HCT116 (cell line): Measurements from ENCODE around the gene ETDC. TPM values are rescaled to one million over a fixed set of nuclear protein-coding genes. Genes with fewer than 3 reads are reported as not detected.

Experiments used
- ATAC-seq: fragments of 200-7000 bp; cut with Tn5 transposase; 2 replicates; pipeline ENCODE4 v1.9.1; 2020; ENCODE audit warnings: mild to moderate bottlenecking, moderate library complexity
- BruUV-seq: library from RNA; stranded (reverse); fragments of 400-500 nt; replicated peaks from 2 replicates; lab custom pipeline; 2021; lab: Mats Ljungman, UMichigan
- CTCF ChIA-PET: fragments of 300-600 bp; sonication (Branson Sonifier 250); formaldehyde crosslinking; loops from one replicate; lab custom pipeline; 2021; ENCODE audit warnings: antibody characterized with exemption; lab: Charles Lee
- POLR2A ChIA-PET: fragments of 300-600, 350-600 bp; sonication (Branson Sonifier 250); formaldehyde crosslinking; loops from one replicate; lab custom pipeline; 2021; ENCODE audit warnings: antibody characterized with exemption; lab: Charles Lee
- RAD21 ChIA-PET, 2 experiments: fragments of 300-600 bp; sonication (Branson Sonifier 250); formaldehyde crosslinking; loops; one replicate each; lab custom pipeline; 2023; ENCODE audit warnings: low total read pairs in 2 of 2; ENCODE audit not compliant: uncharacterized antibody in 2 of 2, unreplicated experiment in 2 of 2, low non-redundant PET in 1 of 2; lab: Charles Lee
- DNase-seq: peaks from one replicate; pipeline ENCODE4 v3.0.0-alpha.2; 2010; ENCODE audit warnings: low read depth, low spot score
- H2AFZ ChIP-seq: fragments of 200-600 bp; shearing (Covaris generic), sonication (generic); 2 replicates; pipeline ENCODE4 v1.6.1; 2017; ENCODE audit warnings: low read depth, mixed run types, mixed read lengths, antibody characterized with exemption, low read length; ENCODE audit not compliant: poor library complexity, severe bottlenecking
- H3K27ac ChIP-seq: 2 replicates; pipeline ENCODE4 v1.5.1; 2012; ENCODE audit warnings: low read depth, low read length
- H3K27me3 ChIP-seq: fragments of 200-600 bp; sonication (generic); 2 replicates; pipeline ENCODE4 v1.6.1; 2016; ENCODE audit warnings: mixed run types, low read length, mixed read lengths; ENCODE audit not compliant: insufficient read depth
- H3K36me3 ChIP-seq, 2 experiments: fragments of 200-500 bp in 1 of 2; fragments of 200-600 bp in 1 of 2; sonication (Bioruptor generic) in 1 of 2; sonication (generic) in 1 of 2; 2 replicates each; pipeline versions ENCODE4 v1.5.1 to v1.6.1; 2014 to 2016; ENCODE audit warnings: low read length in 2 of 2, inconsistent platforms in 1 of 2, mixed read lengths in 1 of 2, mixed run types in 1 of 2; ENCODE audit not compliant: insufficient read depth in 2 of 2, control insufficient read depth in 1 of 2
- H3K4me1 ChIP-seq, 2 experiments: fragments of 200-600 bp in 1 of 2; sonication (generic) in 1 of 2; 2 replicates each; pipeline versions ENCODE4 v1.5.1 to v1.6.1; 2012 to 2017; ENCODE audit warnings: low read length in 2 of 2, inconsistent platforms in 1 of 2, mild to moderate bottlenecking in 1 of 2, mixed read lengths in 1 of 2, mixed run types in 1 of 2, moderate library complexity in 1 of 2; ENCODE audit not compliant: insufficient read depth in 2 of 2, control insufficient read depth in 1 of 2
- H3K4me2 ChIP-seq: fragments of 200-600 bp; sonication (generic); 2 replicates; pipeline ENCODE4 v1.6.1; 2017; ENCODE audit warnings: mixed run types, low read length, mixed read lengths
- H3K4me3 ChIP-seq, 2 experiments: fragments of 200-600 bp in 1 of 2; sonication (generic) in 1 of 2; replicated peaks in 1 of 2; 2 replicates each; pipeline ENCODE4 v1.5.1; 2011 to 2016; ENCODE audit warnings: low read length in 2 of 2, control low read depth in 1 of 2, low read depth in 1 of 2, mild to moderate bottlenecking in 1 of 2, mixed read lengths in 1 of 2, mixed run types in 1 of 2
- H3K79me2 ChIP-seq: fragments of 200-600 bp; sonication (generic); 2 replicates; pipeline ENCODE4 v1.6.1; 2017; ENCODE audit warnings: mild to moderate bottlenecking, mixed run types, low read length, moderate library complexity, mixed read lengths; ENCODE audit not compliant: insufficient read depth
- H3K9ac ChIP-seq: fragments of 200-600 bp; sonication (generic); 2 replicates; pipeline ENCODE4 v1.6.1; 2016; ENCODE audit warnings: low read length, mixed read lengths
- H3K9me2 ChIP-seq: fragments of 200-600 bp; sonication (generic), shearing (Covaris generic); 2 replicates; pipeline ENCODE4 v1.6.1; 2017; ENCODE audit warnings: mixed run types, mild to moderate bottlenecking, moderate library complexity; ENCODE audit not compliant: insufficient read depth
- H3K9me3 ChIP-seq, 2 experiments: fragments of 200-500 bp in 1 of 2; fragments of 200-600 bp in 1 of 2; sonication (Bioruptor generic) in 1 of 2; sonication (generic) in 1 of 2; 2 replicates each; pipeline ENCODE4 v1.6.1; 2014 to 2017; ENCODE audit warnings: low read length in 2 of 2, mixed read lengths in 2 of 2, inconsistent platforms in 1 of 2, low read depth in 1 of 2, mild to moderate bottlenecking in 1 of 2, mixed run types in 1 of 2, moderate library complexity in 1 of 2; ENCODE audit not compliant: control insufficient read depth in 1 of 2, insufficient read depth in 1 of 2
- H4K20me1 ChIP-seq: fragments of 200-600 bp; sonication (generic), shearing (Covaris generic); 2 replicates; pipeline ENCODE4 v1.6.1; 2017; ENCODE audit warnings: mixed run types, mild to moderate bottlenecking, moderate library complexity; ENCODE audit not compliant: insufficient read depth
- ATF3 ChIP-seq: IDR thresholded peaks from 2 replicates; pipeline ENCODE4 v1.6.1; 2012
- CBX3 ChIP-seq: IDR thresholded peaks from 2 replicates; pipeline ENCODE4 v1.6.1; 2012; ENCODE audit warnings: low read depth
- CEBPB ChIP-seq: IDR thresholded peaks from 2 replicates; pipeline ENCODE4 v1.6.1; 2012; ENCODE audit warnings: low read depth
- CTCF ChIP-seq, 3 experiments: fragments of 200-600 bp in 1 of 3; sonication (generic) in 1 of 3; IDR thresholded peaks in 2 of 3; conservative IDR thresholded peaks in 1 of 3; 2 replicates each; pipeline ENCODE4 v1.5.1; 2012 to 2017; ENCODE audit warnings: low read depth in 2 of 3, low read length in 2 of 3, antibody characterized with exemption in 1 of 3, borderline replicate concordance in 1 of 3, control low read depth in 1 of 3, mild to moderate bottlenecking in 1 of 3, mixed read lengths in 1 of 3, mixed run types in 1 of 3, moderate library complexity in 1 of 3; ENCODE audit not compliant: insufficient read depth in 1 of 3
- EGR1 ChIP-seq: IDR thresholded peaks from 2 replicates; pipeline ENCODE4 v1.6.1; 2012; ENCODE audit warnings: low read depth
- EZH2 ChIP-seq: fragments of 200-600 bp; sonication (generic); IDR thresholded peaks from 2 replicates; pipeline ENCODE4 v1.6.1; 2017; ENCODE audit warnings: antibody characterized with exemption, mixed run types
- EZH2phosphoT487 ChIP-seq: fragments of 200-600 bp; IDR thresholded peaks from 2 replicates; pipeline ENCODE4 v1.6.1; 2018; ENCODE audit warnings: antibody characterized with exemption, borderline replicate concordance
- FOSL1 ChIP-seq: IDR thresholded peaks from 2 replicates; pipeline ENCODE4 v1.6.1; 2012; ENCODE audit warnings: low read depth
- JUND ChIP-seq: IDR thresholded peaks from 2 replicates; pipeline ENCODE4 v1.6.1; 2012
- MAX ChIP-seq: IDR thresholded peaks from 2 replicates; pipeline ENCODE4 v1.6.1; 2012
- POLR2A ChIP-seq: IDR thresholded peaks from 2 replicates; pipeline ENCODE4 v1.7.0; 2011; ENCODE audit warnings: borderline replicate concordance; ENCODE audit not compliant: insufficient read depth, insufficient read length; ENCODE audit errors: extremely low read depth
- RAD21 ChIP-seq: IDR thresholded peaks from 2 replicates; pipeline ENCODE4 v1.6.1; 2012; ENCODE audit warnings: low read depth, mild to moderate bottlenecking
- REST ChIP-seq: IDR thresholded peaks from 2 replicates; pipeline ENCODE4 v1.6.1; 2012; ENCODE audit warnings: low read depth
- SIN3A ChIP-seq: IDR thresholded peaks from 2 replicates; pipeline ENCODE4 v1.6.1; 2012; ENCODE audit warnings: low read depth
- SP1 ChIP-seq: IDR thresholded peaks from 2 replicates; pipeline ENCODE4 v1.6.1; 2012; ENCODE audit warnings: low read depth
- TCF7L2 ChIP-seq: IDR thresholded peaks from 2 replicates; pipeline ENCODE4 v1.7.0; 2011; ENCODE audit warnings: borderline replicate concordance, inconsistent platforms; ENCODE audit not compliant: insufficient read depth, insufficient read length; ENCODE audit errors: extremely low read depth
- YY1 ChIP-seq: IDR thresholded peaks from 2 replicates; pipeline ENCODE4 v1.6.1; 2011; ENCODE audit warnings: low read length, low read depth, moderate library complexity, mild to moderate bottlenecking; ENCODE audit not compliant: insufficient replicate concordance; ENCODE audit errors: extremely low read depth
- ZBTB33 ChIP-seq: IDR thresholded peaks from 2 replicates; pipeline ENCODE4 v1.6.1; 2011; ENCODE audit warnings: mild to moderate bottlenecking, low read length, moderate library complexity; ENCODE audit not compliant: insufficient replicate concordance; ENCODE audit errors: extremely low read depth
- ZFX ChIP-seq: fragments of 450-650 bp; IDR thresholded peaks from 2 replicates; pipeline ENCODE4 v1.6.1; 2017
- ZNF274 ChIP-seq: fragments of 200-500 bp; sonication (Bioruptor generic); IDR thresholded peaks from 2 replicates; pipeline ENCODE4 v1.6.1; 2014; ENCODE audit warnings: mild to moderate bottlenecking, low read depth, low read length, inconsistent platforms
- intact Hi-C: fragments of 100-400 bp; cut with micrococcal nuclease; formaldehyde crosslinking; loops from 2 replicates; pipeline ENCODE4 v1.10.0; 2022
- total RNA-seq: library from RNA; stranded (reverse); gene quantifications from one replicate; pipeline ENCODE4 v1.2.1, GENCODE V29; 2021; ENCODE audit not compliant: unreplicated experiment

ETDC gene
- total RNA-seq, 1 experiment from 2014 or later, result not detected

GRCh38 chrX:135302269-135302873 is 6.9 kb upstream of the ETDC start:
- no peak overlapping the region for H3K4me3 ChIP-seq
- TF ChIP-seq ZFX (no peak), RAD21 (no peak), TCF7L2 (no peak), EGR1 (no peak), EZH2phosphoT487 (no peak), SP1 (no peak), FOSL1 (no peak), ATF3 (no peak), ZBTB33 (no peak), EZH2 (no peak), JUND (no peak), YY1 (no peak), SIN3A (no peak), CBX3 (no peak), MAX (no peak), CTCF (IDR thresholded peaks at IDR 0.05 in 2 of 3, conservative IDR thresholded peaks at IDR 0.05 in 1 of 3; ENCODE audit: borderline replicate concordance in 1 of 3, insufficient read depth in 1 of 3, low read depth in 2 of 3, low read length in 2 of 3) (no peak), ZNF274 (no peak), CEBPB (no peak), REST (no peak), POLR2A (no peak)
- TF ChIP-seq, all 23 proteins: peak for 0
- DNase-seq (no peak), ATAC-seq (no peak)
- ChIA-PET POLR2A (no interaction called here), CTCF (no interaction called here), RAD21 (no interaction called here)
- intact Hi-C loops, result no loop called here
- Histone ChIP-seq H3K4me1 (no peaks in the 10 kb centered on the region), H3K27me3 (no peaks in the 10 kb centered on the region), H4K20me1 (no peaks in the 10 kb centered on the region), H3K79me2 (no peaks in the 10 kb centered on the region), H3K27ac (no peak overlapping the region), H3K4me2 (no peak overlapping the region), H3K36me3 (no peaks in the 10 kb centered on the region), H3K9me2 (no peaks in the 10 kb centered on the region), H2AFZ (no peak overlapping the region), H3K9ac (no peak overlapping the region), H3K9me3 (no peaks in the 10 kb centered on the region)
- BruUV-seq, result no TSS peak
